ENCODE measurements around the gene NPRL2.
"Not testable (repeated sequence)": the region's sequence is repeated elsewhere in the genome, so short reads cannot be mapped to it uniquely, and the experiment has no call there.

NPRL2 gene

GRCh38 chr3:50326182-50326541, 24.4 kb downstream of the NPRL2 start:
- no peak for FAIRE-seq

GRCh38 chr3:50325497-50326181, 24.9 kb downstream of the NPRL2 start:
- FAIRE-seq, result no peak

- FAIRE-seq, result no peak
These were observed 25.5 kb downstream of the NPRL2 start for GRCh38 chr3:50325113-50325480.

GRCh38 chr3:50324351-50325112, 26.0 kb downstream of the NPRL2 start:
- FAIRE-seq, result no peak

- no peak for FAIRE-seq
These were observed 26.9 kb downstream of the NPRL2 start for GRCh38 chr3:50323614-50324199.

- no peak for FAIRE-seq
These were observed 27.4 kb downstream of the NPRL2 start for GRCh38 chr3:50323092-50323600.

- no peak for FAIRE-seq
These were observed 28.0 kb downstream of the NPRL2 start, which contains the start of gene HYAL2 for GRCh38 chr3:50322386-50323091. Gene HYAL2 (minus strand): TSS chr3:50322745. CDS start chr3:50320489, 2,256 bp downstream.

GRCh38 chr3:50322115-50322385, 28.5 kb downstream of the NPRL2 start:
- FAIRE-seq, result no peak

GRCh38 chr3:50321336-50322114, 29.1 kb downstream of the NPRL2 start:
- FAIRE-seq, result no peak

GRCh38 chr3:50320853-50321335, 29.7 kb downstream of the NPRL2 start:
- no peak for FAIRE-seq

- no peak for FAIRE-seq
These were observed 30.5 kb downstream of the NPRL2 start for GRCh38 chr3:50319894-50320625.

GRCh38 chr3:50319181-50319893, 31.2 kb downstream of the NPRL2 start:
- no peak for FAIRE-seq

- FAIRE-seq, result no peak
These were observed 32.0 kb downstream of the NPRL2 start for GRCh38 chr3:50318615-50319014.

- no peak for FAIRE-seq
These were observed 32.4 kb downstream of the NPRL2 start for GRCh38 chr3:50318163-50318562.

- FAIRE-seq, result no peak
These were observed 33.3 kb downstream of the NPRL2 start for GRCh38 chr3:50317300-50317699.

- no peak for FAIRE-seq
These were observed 33.8 kb downstream of the NPRL2 start for GRCh38 chr3:50316657-50317242.

GRCh38 chr3:50314816-50315215, 35.8 kb downstream of the NPRL2 start:
- FAIRE-seq, result no peak

- FAIRE-seq, result no peak
These were observed 36.2 kb downstream of the NPRL2 start for GRCh38 chr3:50314342-50314741.

- not testable (repeated sequence) for FAIRE-seq
These were observed 38.5 kb downstream of the NPRL2 start for GRCh38 chr3:50312041-50312440.

- FAIRE-seq, result no peak
These were observed 46.0 kb downstream of the NPRL2 start for GRCh38 chr3:50304601-50305000.

All from islet of Langerhans (tissue), 1 donor.